ENCODE measurements around the gene PRKG1.
A peak's percentile ranks its signal among the peaks of the same experiment; 100 is the strongest.

PRKG1 gene

GRCh38 chr10:52284416-52285013, 1210.2 kb downstream of the PRKG1 start:
- no peak overlapping the region for H3K4me3 ChIP-seq (replicated peaks; ENCODE audit: insufficient read depth, low read length)
- TF ChIP-seq GABPA (IDR thresholded peaks at IDR 0.05; ENCODE audit: low read depth) (no peak), SPI1 (IDR thresholded peaks at IDR 0.05; ENCODE audit: borderline replicate concordance, low read depth) (peak; percentile 5; the same call in 1 of the 2 replicates)
- TF ChIP-seq, protein P1, sequence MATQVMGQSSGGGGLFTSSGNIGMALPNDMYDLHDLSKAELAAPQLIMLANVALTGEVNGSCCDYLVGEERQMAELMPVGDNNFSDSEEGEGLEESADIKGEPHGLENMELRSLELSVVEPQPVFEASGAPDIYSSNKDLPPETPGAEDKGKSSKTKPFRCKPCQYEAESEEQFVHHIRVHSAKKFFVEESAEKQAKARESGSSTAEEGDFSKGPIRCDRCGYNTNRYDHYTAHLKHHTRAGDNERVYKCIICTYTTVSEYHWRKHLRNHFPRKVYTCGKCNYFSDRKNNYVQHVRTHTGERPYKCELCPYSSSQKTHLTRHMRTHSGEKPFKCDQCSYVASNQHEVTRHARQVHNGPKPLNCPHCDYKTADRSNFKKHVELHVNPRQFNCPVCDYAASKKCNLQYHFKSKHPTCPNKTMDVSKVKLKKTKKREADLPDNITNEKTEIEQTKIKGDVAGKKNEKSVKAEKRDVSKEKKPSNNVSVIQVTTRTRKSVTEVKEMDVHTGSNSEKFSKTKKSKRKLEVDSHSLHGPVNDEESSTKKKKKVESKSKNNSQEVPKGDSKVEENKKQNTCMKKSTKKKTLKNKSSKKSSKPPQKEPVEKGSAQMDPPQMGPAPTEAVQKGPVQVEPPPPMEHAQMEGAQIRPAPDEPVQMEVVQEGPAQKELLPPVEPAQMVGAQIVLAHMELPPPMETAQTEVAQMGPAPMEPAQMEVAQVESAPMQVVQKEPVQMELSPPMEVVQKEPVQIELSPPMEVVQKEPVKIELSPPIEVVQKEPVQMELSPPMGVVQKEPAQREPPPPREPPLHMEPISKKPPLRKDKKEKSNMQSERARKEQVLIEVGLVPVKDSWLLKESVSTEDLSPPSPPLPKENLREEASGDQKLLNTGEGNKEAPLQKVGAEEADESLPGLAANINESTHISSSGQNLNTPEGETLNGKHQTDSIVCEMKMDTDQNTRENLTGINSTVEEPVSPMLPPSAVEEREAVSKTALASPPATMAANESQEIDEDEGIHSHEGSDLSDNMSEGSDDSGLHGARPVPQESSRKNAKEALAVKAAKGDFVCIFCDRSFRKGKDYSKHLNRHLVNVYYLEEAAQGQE (IDR thresholded peaks at IDR 0.05; ENCODE audit: insufficient replicate concordance, low read depth), result no peak
- TF ChIP-seq, protein P2, sequence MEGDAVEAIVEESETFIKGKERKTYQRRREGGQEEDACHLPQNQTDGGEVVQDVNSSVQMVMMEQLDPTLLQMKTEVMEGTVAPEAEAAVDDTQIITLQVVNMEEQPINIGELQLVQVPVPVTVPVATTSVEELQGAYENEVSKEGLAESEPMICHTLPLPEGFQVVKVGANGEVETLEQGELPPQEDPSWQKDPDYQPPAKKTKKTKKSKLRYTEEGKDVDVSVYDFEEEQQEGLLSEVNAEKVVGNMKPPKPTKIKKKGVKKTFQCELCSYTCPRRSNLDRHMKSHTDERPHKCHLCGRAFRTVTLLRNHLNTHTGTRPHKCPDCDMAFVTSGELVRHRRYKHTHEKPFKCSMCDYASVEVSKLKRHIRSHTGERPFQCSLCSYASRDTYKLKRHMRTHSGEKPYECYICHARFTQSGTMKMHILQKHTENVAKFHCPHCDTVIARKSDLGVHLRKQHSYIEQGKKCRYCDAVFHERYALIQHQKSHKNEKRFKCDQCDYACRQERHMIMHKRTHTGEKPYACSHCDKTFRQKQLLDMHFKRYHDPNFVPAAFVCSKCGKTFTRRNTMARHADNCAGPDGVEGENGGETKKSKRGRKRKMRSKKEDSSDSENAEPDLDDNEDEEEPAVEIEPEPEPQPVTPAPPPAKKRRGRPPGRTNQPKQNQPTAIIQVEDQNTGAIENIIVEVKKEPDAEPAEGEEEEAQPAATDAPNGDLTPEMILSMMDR (IDR thresholded peaks at IDR 0.05; ENCODE audit: insufficient read depth, low read length), result no peak
- H3K27ac ChIP-seq (replicated peaks), result no peak overlapping the region
- no peaks in the 10 kb centered on the region for H3K27me3 ChIP-seq (ENCODE audit: insufficient read depth, poor library complexity, severe bottlenecking)
- no peak for DNase-seq (ENCODE audit: low read depth in 1 of 2, low spot score in 1 of 2)

- TF ChIP-seq GABPA (IDR thresholded peaks at IDR 0.05; ENCODE audit: low read depth) (no peak), POLR2AphosphoS5 (IDR thresholded peaks at IDR 0.05; ENCODE audit: low read depth) (no peak), SPI1 (IDR thresholded peaks at IDR 0.05; ENCODE audit: borderline replicate concordance, low read depth) (no peak)
- TF ChIP-seq, protein P2 (IDR thresholded peaks at IDR 0.05; ENCODE audit: insufficient read depth, low read length), result no peak
- TF ChIP-seq, protein P1 (IDR thresholded peaks at IDR 0.05; ENCODE audit: insufficient replicate concordance, low read depth), result no peak
- no peak for DNase-seq (ENCODE audit: low read depth in 1 of 2, low spot score in 1 of 2)
- no peak overlapping the region for H3K4me3 ChIP-seq (replicated peaks; ENCODE audit: insufficient read depth, low read length)
- H3K27me3 ChIP-seq (ENCODE audit: insufficient read depth, poor library complexity, severe bottlenecking), result no peaks in the 10 kb centered on the region
- H3K27ac ChIP-seq (replicated peaks), result no peak overlapping the region
These were observed 1213.6 kb downstream of the PRKG1 start for GRCh38 chr10:52287866-52288265.

DNA sequence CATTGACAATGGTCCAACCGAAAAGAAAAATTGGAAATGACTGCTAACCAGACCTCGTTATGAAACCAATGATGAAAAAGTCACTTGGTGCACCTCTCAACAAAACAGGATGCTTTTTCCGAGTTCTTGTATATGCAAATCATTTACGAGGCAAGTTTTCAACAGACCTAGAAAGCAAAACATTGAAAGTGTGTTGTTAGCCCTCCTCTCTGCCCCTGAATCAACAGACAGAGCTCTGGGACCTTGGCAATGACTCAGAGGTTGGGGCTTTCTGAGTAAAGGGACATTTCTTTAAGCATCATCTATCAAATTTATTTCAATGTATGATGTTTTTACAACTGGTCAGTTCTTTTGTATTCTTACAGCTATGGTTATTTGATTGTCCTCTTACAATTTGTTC, 1223.5 kb downstream of the PRKG1 start:
- no peak for TF ChIP-seq SPI1 (IDR thresholded peaks at IDR 0.05; ENCODE audit: borderline replicate concordance, low read depth)
- TF ChIP-seq, protein P2 (IDR thresholded peaks at IDR 0.05; ENCODE audit: insufficient read depth, low read length), result no peak
- TF ChIP-seq POLR2AphosphoS5 (IDR thresholded peaks at IDR 0.05; ENCODE audit: low read depth), result no peak
- no peak overlapping the region for H3K4me3 ChIP-seq (replicated peaks; ENCODE audit: insufficient read depth, low read length)
- DNase-seq (ENCODE audit: low read depth in 1 of 2, low spot score in 1 of 2), result no peak
- H3K27ac ChIP-seq (replicated peaks), result no peak overlapping the region
- no peaks in the 10 kb centered on the region for H3K27me3 ChIP-seq (ENCODE audit: insufficient read depth, poor library complexity, severe bottlenecking)

Data from HL-60 (cell line).